Measurements from ENCODE around the gene RNASEH2B.

RNASEH2B gene

GRCh38 chr13:50942630-50943311, 33.2 kb downstream of the RNASEH2B start:
- no peak for DNase-seq

DNA sequence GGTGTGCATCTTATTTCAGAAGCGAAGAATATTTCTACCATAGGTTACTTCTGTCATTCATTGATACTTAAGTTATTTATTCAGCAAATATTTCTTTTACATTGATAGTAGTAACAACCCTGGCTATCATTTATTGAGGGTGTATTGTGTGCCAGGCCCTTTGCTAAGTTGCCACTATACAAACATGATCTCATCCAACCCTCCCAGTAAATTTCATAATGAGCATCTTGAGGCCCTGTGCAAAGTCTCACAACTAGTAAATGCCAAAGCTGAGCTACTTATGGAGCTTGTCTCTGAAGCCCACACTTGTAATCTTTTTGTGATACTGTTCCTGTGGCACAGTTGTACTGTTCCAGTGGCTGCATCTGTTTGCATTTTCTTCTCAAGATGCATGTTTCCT, 36.1 kb downstream of the RNASEH2B start:
- DNase-seq = no peak

DNA sequence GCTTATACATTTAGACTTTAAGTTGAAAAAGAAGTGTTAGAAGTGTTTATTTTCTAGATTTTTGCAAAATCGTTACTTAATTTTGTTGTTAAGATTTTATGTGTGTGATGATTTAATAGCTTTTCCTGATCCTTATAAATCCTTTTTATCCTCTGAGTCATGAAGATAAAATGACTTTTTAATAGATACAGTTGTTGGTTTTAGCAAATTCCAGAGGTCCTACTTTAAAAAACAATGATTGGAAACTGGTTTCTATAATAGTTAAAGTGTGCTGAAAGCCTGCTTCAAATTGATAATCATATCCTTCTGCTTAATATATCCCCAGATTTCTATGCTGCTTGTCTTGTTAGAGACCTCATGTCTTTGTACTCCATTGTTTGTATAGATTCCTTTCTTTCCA, 39.0 kb downstream of the RNASEH2B start:
- no peak for DNase-seq

GRCh38 chr13:50950849-50951248, 41.3 kb downstream of the RNASEH2B start:
- DNase-seq = no peak

- DNase-seq = no peak
Observed at GRCh38 chr13:50951366-50951765, 41.8 kb downstream of the RNASEH2B start.

GRCh38 chr13:50955241-50955640, 45.6 kb downstream of the RNASEH2B start:
- no peak for DNase-seq

- DNase-seq = peak; percentile 27
Observed at GRCh38 chr13:50955798-50956197, 46.2 kb downstream of the RNASEH2B start.

GRCh38 chr13:50957620-50958019, 48.0 kb downstream of the RNASEH2B start:
- no peak for DNase-seq

GRCh38 chr13:50969691-50970090, 60.1 kb downstream of the RNASEH2B start:
- DNase-seq = no peak

GRCh38 chr13:50970956-50971355, 61.4 kb downstream of the RNASEH2B start:
- DNase-seq = no peak

GRCh38 chr13:50974268-50974667, 64.7 kb downstream of the RNASEH2B start:
- DNase-seq = no peak

DNA sequence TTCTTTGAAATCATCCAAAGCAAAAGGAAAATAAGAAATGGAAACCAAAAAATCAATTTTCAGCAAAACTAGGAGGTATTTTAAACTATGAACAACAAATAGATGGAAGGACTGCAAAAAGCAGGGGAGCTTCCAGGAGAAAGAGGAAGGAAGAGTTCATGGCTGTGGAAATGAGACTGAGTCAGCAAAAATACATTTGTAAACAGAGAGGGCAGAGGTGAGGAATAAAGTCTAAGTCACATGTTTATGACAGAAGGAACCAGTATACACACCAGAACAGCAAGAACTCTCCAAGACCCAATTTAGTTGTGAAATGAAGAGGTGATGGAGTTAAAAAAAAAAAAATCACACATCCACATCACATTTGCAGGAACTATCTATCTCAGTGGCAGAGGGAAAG, 69.6 kb downstream of the RNASEH2B start:
- DNase-seq = no peak

DNA sequence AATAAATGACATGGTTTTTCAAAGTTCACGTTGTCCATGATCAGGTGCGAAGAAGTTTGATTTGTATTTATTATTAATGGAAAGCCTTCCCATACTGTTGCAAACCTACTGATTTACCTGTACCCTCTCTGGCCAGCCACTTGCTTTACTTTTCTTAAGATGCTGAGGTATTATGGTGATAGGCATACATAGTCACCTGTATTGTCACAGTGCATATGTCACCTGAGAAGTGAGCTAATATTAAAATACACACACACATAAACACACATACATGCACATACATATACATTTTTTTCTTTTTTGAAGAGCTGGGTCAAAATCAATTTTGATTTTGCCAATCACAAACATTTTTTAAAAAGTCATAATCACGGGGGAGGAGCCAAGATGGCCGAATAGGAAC, 72.1 kb downstream of the RNASEH2B start:
- DNase-seq = no peak

- DNase-seq = peak; percentile 52
Observed at GRCh38 chr13:50989476-50989875, 79.9 kb downstream of the RNASEH2B start.

GRCh38 chr13:50990065-50990817, 80.7 kb downstream of the RNASEH2B start:
- peak; percentile 75 for DNase-seq

- peak; percentile 59 for DNase-seq
Observed at GRCh38 chr13:50990818-50991506, 81.4 kb downstream of the RNASEH2B start.

GRCh38 chr13:50991579-50992521, 82.3 kb downstream of the RNASEH2B start:
- no peak for DNase-seq

DNA sequence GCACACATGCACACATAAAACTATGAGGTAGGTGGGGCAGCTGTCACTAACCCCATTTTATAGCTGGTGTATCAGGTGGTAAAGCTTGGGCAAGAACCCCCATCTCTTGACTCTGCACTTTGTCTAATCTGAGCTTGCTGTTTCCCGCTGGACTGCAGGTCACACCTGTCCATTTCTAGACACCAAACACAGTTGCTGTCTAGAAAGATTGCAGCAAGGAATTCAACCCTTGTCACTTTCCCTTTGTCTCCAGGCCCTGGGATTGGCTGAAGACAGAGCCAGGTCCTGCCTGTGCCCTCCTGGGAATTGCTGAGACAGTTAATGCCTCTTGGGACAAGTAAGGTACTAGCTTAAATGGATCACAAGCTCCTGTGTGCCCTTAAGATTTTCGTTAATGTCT, 83.8 kb downstream of the RNASEH2B start:
- no peak for DNase-seq

GRCh38 chr13:50993934-50994333, 84.3 kb downstream of the RNASEH2B start:
- no peak for DNase-seq

DNA sequence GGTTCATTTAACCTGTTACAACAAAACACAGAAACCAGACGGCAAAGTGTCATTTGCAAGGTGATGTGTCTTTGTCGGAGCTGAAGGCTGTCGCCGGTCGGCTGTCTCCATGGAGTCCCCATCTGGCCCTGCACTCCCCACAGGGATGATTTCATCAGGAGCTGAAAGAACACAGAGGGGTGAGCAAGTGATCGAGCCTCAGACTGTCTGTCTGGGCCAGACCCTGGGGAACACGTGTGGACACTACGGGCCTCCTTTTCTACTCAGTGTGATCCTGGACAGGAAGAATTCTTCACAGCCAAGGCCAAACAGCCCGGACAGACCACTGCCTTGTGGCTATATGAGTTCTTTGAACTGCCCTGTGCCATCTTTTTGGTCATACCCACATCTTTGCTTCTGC, 85.1 kb downstream of the RNASEH2B start:
- no peak for DNase-seq

- no peak for DNase-seq
Observed at GRCh38 chr13:50995854-50996253, 86.3 kb downstream of the RNASEH2B start.

DNA sequence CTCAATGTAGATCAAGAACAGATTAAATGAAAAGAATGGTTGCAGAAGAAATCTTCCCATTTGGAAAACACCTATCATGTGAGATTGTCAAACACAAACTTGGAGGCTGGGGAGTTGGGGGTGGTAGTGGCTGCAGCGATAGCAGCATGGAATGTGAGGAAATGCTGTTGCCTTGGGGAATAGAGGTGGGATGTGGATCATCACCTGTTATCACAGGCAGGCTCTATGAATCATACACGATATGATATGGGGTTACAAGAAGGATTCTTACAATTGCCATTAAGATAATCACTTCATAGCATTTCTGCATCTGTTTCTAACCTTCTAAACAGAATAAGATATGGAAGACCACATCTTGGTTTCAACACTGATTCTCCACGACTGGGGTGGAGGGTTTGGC, 88.7 kb downstream of the RNASEH2B start:
- DNase-seq = no peak

GRCh38 chr13:50999641-51000040, 90.0 kb downstream of the RNASEH2B start:
- DNase-seq = no peak

Measured in NCI-H2081 treated with DMSO at 0.1 percent for 48 hours (cell line).